GM19397 (cell line): ENCODE results near the gene CLDND1.

Source experiments
- ATAC-seq: cut with Tn5 transposase; IDR thresholded peaks from one replicate; pipeline ENCODE4 v1.9.1; 2021; ENCODE audit warnings: mild to moderate bottlenecking, moderate library complexity; ENCODE audit not compliant: unreplicated experiment

CLDND1 gene

DNA sequence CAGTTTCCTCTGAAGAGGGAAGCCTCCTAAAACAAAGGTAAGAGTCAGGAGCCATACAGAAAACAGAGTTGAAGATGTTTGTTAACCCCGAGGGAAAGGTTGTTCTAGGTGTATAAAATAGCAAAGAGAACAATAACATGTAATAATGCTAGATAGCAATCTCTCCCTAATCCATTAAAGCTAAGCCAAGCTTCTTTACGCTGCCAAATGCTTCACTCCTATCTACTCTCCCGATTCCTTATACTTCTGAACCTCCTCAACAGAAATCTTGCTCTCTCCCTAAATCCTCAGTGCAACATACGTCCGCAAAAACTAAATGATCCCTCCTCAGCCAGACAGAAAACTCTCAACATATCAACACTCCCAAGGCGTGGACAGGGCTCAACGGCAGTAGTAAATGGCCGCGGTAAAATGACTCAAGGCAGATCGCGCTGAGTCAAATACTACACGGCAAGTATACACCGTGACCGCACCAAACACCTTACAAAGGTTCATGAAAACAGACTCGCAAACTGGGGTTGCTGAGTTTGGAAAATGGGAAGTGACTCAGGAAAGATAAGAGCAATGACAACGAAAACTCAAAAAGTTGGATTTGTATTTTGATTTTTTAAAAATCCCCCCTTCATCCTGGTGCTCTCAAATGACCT, 682 bp downstream of the CLDND1 start:
- peak; percentile 36 for ATAC-seq

DNA sequence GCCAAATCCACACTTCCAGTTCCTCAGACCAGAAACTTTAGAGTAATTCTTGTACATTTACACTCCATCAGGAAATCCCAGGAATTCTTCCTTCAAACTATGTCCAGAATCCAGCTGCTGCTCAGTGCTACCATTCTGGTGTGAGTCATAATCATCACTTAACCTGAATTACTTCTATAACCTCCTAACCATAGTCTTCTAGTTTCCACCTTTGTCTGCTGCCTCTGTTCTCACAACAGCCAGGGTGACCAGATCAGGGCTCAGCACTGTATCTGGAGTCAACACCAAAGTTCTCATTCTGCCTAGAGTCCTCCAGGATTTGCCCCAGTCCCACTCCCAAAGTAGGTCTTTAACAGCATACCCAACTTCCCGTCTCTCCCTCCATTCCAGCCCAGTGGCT, 3.4 kb downstream of the CLDND1 start:
- no peak for ATAC-seq

DNA sequence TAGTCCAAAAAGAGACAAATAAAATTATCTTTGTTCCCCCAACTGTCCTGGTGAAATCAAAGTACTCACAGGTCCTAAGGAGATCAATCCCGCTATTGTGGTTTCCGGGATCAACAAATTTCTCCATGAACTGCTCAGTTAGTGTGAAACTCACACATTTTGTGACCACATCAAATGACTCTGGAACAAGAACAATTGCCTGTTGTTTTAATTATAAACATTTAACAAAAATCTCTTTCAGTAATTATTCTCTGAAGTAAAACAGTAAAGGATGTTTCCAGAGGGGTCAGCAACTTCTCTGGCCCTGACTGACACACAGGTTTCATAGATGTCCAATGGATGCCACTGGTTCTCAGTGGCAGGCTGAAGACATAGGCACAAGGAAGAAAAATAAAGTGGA, 3.9 kb downstream of the CLDND1 start:
- no peak for ATAC-seq

DNA sequence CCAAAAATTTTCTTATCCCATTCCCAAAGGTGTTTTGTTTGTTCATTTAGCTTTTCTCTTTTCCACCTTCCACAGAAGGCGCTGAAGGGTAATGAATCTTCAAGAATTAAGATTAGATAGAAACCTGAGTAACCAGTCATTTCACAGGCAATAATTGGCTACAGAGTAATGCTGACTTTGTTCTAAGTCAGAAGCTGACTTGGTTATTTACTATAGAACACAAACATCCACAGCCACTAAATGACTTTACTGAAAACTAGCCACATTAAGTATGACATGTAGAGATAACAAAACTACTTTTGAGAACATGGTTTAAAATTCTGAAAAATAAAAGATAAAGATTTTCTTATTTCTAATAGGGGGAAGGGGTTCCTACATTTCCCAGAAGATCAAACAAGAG, 7.8 kb downstream of the CLDND1 start:
- ATAC-seq: no peak

DNA sequence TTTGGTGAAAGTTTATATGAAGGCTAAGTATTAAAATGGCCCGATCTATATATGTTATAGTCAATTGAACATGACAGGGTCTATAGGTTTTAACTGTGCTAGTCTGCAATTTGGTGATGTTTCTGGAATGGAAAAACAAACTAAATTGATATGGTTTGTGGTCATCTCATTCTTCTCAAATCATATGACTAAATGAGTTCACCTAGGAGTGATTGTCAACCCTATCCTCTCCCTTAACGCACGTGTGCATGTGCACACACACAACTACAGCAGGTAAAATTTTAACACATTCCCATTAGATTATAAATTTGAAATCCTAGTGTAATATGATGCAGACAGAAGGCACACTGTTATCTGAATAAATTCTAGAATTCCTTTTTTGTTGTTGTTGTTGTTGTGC, 9.0 kb downstream of the CLDND1 start:
- no peak for ATAC-seq

DNA sequence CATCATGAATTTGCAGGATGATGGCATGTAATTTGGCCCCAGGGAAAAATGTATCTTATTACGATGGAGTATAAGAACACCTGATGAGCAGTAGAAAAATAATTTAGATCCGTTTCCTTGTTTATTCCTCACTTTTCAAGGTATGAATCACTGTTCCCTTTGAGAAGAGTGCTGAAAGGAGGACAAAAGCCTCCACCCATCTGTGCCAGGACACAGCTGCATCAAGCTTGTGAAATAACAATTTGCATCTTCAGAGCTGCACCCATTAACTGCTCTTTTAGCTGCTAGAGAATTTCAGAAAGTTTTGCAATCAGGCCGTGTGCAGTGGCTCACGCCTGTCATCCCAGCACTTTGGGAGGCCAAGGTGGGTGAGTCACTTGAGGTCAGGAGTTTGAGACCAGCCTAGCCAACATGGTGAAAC, 9.6 kb downstream of the CLDND1 start:
- ATAC-seq: no peak

DNA sequence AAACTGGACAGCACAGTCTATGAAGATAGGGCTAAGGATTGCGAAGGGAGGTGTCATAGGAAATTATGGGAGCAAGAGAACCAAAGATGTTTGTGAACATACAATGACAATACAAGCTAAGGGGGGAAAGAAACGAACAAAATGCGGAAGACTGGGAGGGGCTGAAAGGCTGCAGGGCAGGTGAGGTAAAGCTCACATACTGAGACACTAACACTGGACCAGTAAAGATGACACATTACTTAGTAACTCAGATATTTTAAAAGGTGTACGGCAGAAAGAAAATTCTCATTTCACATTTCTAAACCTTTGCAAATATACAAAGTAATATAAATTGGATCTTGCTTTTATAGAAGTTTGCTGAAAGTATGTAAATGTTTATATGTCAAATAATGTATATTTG, 10.1 kb downstream of the CLDND1 start:
- no peak for ATAC-seq

DNA sequence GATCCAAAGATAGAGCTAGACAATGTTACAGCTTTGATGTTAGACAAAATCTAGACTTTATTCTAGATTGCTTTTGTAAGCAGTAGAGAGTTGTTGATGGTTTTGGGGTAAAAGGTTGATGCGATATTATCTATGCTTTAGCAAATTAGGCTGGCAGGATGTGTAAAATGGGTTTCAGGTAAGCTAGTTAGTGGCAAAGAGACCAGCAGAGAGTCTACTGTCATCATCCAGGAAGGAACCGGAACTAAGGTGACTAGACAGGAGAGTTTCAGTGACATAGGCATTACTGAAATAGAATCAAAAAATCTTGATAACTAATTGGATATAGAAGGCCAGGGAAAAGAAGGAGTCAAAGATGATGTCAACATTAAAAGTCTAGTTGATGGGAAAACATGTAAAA, 14.1 kb downstream of the CLDND1 start:
- ATAC-seq: no peak

DNA sequence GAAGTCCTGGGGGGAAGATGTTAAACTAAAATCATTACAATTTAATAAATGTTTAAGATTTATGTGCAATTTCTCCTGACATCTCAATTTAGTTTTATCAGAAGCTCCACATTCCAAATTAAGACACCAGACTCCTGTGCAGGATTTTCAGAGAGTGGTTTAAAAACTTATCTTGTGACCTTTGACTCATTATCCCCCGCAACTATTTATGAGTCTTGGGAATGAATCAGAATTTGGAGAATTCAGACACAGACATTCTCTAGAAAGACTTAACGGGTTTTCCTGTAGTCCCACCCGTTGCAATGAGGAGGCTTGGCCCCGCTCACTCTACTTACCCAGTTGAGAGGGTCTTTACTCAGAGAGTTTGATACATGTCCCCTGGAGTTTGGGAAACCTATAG, 18.2 kb downstream of the CLDND1 start:
- no peak for ATAC-seq

DNA sequence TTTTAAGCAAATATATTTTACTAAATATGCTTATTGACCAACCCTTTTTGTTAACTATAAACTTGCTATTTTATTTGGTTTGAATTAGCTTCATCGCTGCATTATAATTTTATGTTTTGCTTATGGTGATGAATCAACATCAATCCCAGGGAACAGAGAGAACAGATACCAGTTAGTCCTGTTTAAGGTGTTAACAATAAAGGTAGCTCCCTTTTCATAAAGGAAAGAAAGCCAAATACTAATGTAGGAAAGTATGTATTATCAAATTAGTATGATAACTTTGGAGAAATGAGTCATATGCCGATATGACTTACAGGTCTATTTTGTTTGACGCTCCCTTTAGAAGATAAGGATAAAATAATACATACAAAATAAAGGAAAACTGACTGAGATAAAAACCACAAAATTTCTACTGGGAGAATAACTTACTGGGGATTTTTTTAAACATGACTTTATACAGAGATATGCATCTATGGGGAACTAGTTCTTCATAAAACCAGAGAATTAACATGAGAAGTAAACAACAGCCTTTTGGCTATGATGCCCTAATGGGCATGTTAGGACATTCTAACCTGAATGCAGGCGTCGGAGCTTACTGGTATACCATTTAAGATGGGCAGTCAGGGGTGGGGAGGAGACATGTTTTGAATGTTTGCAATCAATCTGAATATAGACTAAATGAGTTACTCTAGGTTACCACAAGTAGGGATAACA, 20.7 kb downstream of the CLDND1 start:
- ATAC-seq: no peak

DNA sequence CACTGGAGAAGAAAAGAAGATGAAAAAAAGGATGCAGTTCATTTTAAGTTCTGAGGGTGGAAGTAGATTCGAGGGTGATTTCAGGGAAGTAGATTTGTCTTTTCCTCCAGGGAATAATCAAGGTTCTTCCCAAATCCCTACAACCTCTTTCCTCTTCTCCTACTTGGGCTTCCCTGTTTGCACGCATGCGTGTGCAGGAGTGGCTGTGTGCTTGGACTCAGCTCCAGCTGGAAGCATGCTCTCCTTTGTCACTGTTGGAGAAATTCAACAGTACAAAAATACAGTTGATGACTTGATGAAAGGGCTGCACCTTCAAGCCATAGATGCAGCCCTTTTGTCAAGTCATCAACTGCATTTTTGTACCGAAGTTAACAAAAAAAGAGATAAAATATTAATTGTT, 21.4 kb downstream of the CLDND1 start:
- ATAC-seq: no peak

DNA sequence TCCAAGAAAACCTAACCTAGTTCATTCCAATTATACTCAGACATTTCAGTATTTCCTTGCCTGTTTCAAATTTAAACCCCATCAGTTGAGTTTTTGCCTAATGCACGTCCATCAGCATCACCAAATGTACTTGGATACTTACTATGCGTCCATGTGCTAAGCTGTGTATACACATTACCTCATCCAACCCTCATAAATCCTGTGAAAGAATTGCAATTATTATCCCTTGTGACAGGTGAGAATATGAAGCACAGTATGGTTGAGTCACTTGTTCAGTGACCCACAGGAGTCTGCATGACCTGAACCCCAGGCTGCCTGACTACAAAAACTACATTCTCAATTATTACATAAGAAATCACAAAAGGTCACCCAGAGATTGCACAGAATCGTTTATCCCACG, 22.7 kb downstream of the CLDND1 start:
- ATAC-seq: no peak

DNA sequence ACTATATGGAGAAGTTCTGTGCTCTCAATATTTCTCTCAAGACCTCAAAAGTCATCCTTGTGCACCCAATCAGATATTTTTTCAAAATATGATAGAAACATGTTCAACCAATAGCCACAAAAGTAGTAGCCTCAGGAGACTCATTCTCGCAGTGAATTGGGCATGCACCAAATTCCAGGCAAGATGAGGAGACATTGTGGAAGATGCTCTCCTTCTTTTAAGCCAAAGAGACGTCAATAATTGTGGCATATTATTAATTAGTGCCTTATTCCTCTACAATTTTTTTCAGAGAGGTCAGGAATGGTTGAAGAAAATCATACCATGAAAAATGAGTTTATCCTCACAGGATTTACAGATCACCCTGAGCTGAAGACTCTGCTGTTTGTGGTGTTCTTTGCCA, 25.3 kb downstream of the CLDND1 start, which contains the start of gene OR5K2:
TSS of gene OR5K2 (plus strand) at position 301 of the 400 bp plus-strand sequence. CDS start at position 301, 0 bp downstream.
- ATAC-seq: no peak

DNA sequence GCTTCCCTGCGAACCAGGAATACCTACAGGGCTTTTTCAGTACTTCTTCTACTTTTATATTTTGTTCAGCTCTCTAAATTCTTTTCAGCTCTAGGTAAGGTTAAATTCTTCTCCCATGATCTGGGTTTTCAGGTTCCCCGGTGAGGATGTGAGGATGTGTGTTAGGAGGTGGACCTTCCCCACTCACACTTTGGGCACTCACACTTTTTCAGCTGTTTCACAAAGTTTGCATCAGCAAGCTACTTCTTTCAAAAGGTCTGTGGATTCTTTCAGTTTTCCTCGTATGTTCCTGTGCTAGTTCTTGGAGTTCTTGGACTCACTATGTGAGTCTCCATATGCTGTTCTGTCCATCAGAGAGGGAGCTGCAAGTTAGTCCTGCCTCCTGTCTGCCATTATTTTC, 39.1 kb downstream of the CLDND1 start:
- ATAC-seq: no peak

DNA sequence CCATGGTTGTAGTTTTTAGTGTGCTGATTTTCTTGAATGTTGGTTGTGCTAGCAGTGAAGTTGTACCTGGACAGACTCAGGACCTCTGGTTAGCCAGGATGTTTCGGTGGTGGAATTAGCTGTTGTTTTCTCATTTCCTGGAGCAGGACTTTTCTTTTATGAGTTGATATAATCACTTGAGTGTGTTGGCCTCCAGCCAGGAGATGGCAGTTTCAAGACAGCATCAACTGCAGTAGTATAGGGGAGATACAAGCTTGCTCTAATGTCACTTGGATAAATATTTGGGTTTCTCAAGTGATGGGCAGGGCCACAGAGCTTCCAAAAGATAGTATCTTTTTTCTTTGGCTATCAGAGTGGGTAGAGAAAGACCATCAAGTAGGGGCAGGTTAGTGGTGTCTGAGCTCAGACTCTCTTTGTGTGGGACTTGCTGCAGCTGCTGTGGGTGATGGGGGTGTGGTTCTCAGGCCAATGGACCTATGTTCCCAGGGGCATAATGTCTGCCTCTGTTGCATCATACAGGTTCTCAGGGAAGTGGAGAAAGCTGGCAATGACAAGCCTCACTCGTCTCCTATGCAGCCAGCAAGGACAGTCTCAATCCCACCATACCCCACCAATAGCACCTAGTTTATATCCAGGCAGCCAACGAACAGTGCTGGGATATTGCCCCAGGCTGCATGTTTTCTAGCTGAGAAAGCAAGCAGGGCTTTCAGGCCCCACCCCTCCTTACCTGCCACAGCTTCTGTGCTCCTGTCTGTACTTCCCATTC, 39.8 kb downstream of the CLDND1 start:
- no peak for ATAC-seq
